ENCODE measurements around the gene MBD5.

MBD5 gene

DNA sequence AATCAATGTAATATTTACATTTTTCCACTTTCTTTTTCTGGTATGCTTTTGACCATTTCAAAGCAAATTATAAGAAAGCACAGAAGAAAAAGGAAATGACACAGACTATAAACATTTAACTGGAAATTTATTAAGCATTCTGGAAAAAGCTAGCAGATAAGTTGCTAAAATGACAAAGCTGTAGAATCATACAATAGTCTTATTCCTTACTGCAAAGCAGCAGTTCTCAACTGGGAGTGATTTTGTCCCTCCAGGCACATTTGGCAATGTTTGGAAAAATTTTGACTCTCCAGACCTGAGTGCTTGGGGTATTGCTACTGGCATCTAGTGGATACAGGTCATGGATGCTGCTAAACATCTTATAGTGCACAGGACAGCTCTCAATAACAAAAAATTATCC is 75.1 kb downstream of the MBD5 start:
- no peak overlapping the region for H3K27ac ChIP-seq
- H3K4me2 ChIP-seq = no peak overlapping the region
- TF ChIP-seq, protein P1, sequence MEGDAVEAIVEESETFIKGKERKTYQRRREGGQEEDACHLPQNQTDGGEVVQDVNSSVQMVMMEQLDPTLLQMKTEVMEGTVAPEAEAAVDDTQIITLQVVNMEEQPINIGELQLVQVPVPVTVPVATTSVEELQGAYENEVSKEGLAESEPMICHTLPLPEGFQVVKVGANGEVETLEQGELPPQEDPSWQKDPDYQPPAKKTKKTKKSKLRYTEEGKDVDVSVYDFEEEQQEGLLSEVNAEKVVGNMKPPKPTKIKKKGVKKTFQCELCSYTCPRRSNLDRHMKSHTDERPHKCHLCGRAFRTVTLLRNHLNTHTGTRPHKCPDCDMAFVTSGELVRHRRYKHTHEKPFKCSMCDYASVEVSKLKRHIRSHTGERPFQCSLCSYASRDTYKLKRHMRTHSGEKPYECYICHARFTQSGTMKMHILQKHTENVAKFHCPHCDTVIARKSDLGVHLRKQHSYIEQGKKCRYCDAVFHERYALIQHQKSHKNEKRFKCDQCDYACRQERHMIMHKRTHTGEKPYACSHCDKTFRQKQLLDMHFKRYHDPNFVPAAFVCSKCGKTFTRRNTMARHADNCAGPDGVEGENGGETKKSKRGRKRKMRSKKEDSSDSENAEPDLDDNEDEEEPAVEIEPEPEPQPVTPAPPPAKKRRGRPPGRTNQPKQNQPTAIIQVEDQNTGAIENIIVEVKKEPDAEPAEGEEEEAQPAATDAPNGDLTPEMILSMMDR (conservative IDR thresholded peaks at IDR 0.05; ENCODE audit: low read depth, low read length) = no peak

DNA sequence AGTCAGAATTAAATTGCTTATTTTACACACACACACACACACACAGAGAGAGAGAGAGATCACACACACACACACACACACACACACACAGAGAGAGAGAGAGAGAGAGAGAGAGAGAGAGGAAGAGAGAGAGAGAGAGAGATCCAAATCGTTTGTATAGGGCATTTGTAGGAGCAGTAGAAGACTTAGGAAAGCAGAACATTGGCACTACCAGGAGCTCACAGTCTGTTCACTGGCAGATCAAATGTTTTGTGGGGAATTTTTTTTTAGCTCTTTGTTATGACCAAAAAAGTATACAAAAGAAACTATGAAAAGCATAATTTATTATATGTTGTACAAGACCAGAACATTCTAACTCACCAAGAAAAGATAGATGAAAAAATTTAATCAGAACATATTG is 81.8 kb downstream of the MBD5 start:
- no peak overlapping the region for H3K4me2 ChIP-seq
- H3K79me2 ChIP-seq (ENCODE audit: insufficient read depth, low read depth) = no peaks in the 10 kb centered on the region
- no peak overlapping the region for H3K9ac ChIP-seq
- H3K27ac ChIP-seq = no peak overlapping the region
- H3K27me3 ChIP-seq (ENCODE audit: insufficient read depth, low read depth) = no peaks in the 10 kb centered on the region
- H3K4me1 ChIP-seq (ENCODE audit: low read depth, poor library complexity, severe bottlenecking) = no peaks in the 10 kb centered on the region
- H2AFZ ChIP-seq (ENCODE audit: low read depth) = no peak overlapping the region
- H3K4me3 ChIP-seq (IDR thresholded peaks at IDR 0.05; ENCODE audit: insufficient read depth, low read depth, low read length) = no peak overlapping the region
- no peaks in the 10 kb centered on the region for H4K20me1 ChIP-seq (ENCODE audit: insufficient read depth)
- TF ChIP-seq, protein P1 (conservative IDR thresholded peaks at IDR 0.05; ENCODE audit: low read depth, low read length) = no peak
- H3K36me3 ChIP-seq (ENCODE audit: insufficient read depth) = no peaks in the 10 kb centered on the region

More for the DNA sequence above, 75.1 kb downstream of the MBD5 start:
- H4K20me1 ChIP-seq (ENCODE audit: insufficient read depth) = no peaks in the 10 kb centered on the region
- no peaks in the 10 kb centered on the region for H3K27me3 ChIP-seq (ENCODE audit: insufficient read depth, low read depth)
- no peaks in the 10 kb centered on the region for H3K4me1 ChIP-seq (ENCODE audit: low read depth, poor library complexity, severe bottlenecking)
- no peak overlapping the region for H3K9ac ChIP-seq
- no peak overlapping the region for H2AFZ ChIP-seq (ENCODE audit: low read depth)
- no peaks in the 10 kb centered on the region for H3K79me2 ChIP-seq (ENCODE audit: insufficient read depth, low read depth)
- no peaks in the 10 kb centered on the region for H3K36me3 ChIP-seq (ENCODE audit: insufficient read depth)
- no peak overlapping the region for H3K4me3 ChIP-seq (IDR thresholded peaks at IDR 0.05; ENCODE audit: insufficient read depth, low read depth, low read length)

GRCh38 chr2:148103946-148104345 is 83.1 kb downstream of the MBD5 start:
- H3K79me2 ChIP-seq (ENCODE audit: insufficient read depth, low read depth) = no peaks in the 10 kb centered on the region
- H3K9ac ChIP-seq = no peak overlapping the region
- H3K36me3 ChIP-seq (ENCODE audit: insufficient read depth) = no peaks in the 10 kb centered on the region

GRCh38 chr2:148106331-148106730 is 85.4 kb downstream of the MBD5 start:
- TF ChIP-seq, protein P1 (conservative IDR thresholded peaks at IDR 0.05; ENCODE audit: low read depth, low read length) = no peak
- Histone ChIP-seq H3K27me3 (ENCODE audit: insufficient read depth, low read depth) (no peaks in the 10 kb centered on the region), H3K4me2 (no peak overlapping the region)

More at GRCh38 chr2:148103946-148104345, 83.1 kb downstream of the MBD5 start:
- H3K4me2 ChIP-seq = no peak overlapping the region
- no peak overlapping the region for H3K4me3 ChIP-seq (IDR thresholded peaks at IDR 0.05; ENCODE audit: insufficient read depth, low read depth, low read length)
- no peaks in the 10 kb centered on the region for H3K4me1 ChIP-seq (ENCODE audit: low read depth, poor library complexity, severe bottlenecking)
- H3K27ac ChIP-seq = no peak overlapping the region
- TF ChIP-seq, protein P1 (conservative IDR thresholded peaks at IDR 0.05; ENCODE audit: low read depth, low read length) = no peak
- H3K27me3 ChIP-seq (ENCODE audit: insufficient read depth, low read depth) = no peaks in the 10 kb centered on the region
- H2AFZ ChIP-seq (ENCODE audit: low read depth) = no peak overlapping the region
- H4K20me1 ChIP-seq (ENCODE audit: insufficient read depth) = no peaks in the 10 kb centered on the region

More at GRCh38 chr2:148106331-148106730, 85.4 kb downstream of the MBD5 start:
- Histone ChIP-seq H4K20me1 (ENCODE audit: insufficient read depth) (no peaks in the 10 kb centered on the region), H3K9ac (no peak overlapping the region), H3K4me1 (ENCODE audit: low read depth, poor library complexity, severe bottlenecking) (peaks cover 13% of the 10 kb centered on the region), H3K36me3 (ENCODE audit: insufficient read depth) (no peaks in the 10 kb centered on the region), H3K27ac (no peak overlapping the region), H2AFZ (ENCODE audit: low read depth) (no peak overlapping the region), H3K79me2 (ENCODE audit: insufficient read depth, low read depth) (no peaks in the 10 kb centered on the region), H3K4me3 (IDR thresholded peaks at IDR 0.05; ENCODE audit: insufficient read depth, low read depth, low read length) (no peak overlapping the region)

Data from KMS-11 (cell line).